ENCODE measurements around the gene BAZ1A.
A peak's percentile ranks its signal among the peaks of the same experiment; 100 is the strongest.

Gene BAZ1A

DNA sequence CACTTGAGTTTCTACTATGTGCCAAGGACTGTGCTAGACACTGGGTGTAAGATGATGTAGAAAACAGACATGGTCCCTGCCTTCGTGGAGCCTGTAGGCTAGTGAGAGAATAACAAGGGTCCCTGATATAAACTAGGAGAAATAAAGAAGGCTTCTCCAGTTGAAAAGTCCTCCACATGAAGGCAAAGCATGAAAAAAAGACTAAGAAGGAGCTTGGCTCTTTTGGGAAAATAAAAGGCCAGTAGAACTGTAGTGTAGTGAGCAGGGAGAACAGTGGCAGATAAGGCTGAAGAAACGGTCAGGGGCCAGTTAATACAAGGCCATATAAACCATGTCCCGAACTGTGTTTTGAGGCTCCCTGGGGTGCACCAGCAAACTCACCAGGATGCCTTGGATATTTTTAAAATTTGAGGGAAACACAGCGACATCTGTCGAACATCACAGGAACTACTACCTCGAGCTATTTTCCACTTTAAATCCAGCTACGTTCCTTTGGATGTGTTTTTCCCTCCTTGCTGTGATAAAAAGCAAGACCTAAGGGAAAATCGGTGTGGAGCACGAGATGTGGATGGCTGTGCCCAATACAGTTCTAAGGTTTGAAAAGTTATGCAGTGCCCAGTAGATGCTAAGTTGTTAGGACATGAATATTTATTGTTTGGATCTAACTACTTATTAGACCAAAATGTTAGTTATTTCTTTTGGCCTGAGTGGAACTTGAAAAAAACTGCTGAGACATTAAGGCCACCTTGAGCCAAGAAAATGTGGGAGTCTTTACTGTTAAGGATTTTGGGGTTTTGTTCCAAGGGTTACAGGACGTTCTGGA lies 152.2 kb downstream of the BAZ1A start:
- DNase-seq, result peak; percentile 76

DNA sequence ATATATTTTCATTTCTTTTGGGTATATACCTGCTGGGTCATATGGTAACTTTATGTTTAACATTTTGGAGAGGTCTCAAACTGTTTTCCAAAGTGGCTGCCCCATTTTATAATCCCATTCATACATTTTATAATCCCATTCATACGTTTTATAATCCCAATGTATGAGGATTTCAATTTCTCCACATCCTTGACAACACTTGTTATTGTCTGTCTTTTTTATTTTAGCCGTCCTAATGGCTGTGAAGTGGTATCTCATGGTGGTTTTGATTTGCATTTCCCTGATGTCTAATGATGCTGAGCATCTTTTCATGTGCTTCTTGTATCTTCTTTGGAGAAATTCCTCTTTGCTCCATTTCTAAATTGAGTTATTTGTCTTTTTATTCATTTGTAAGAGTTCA lies 154.0 kb downstream of the BAZ1A start:
- no peak for DNase-seq

DNA sequence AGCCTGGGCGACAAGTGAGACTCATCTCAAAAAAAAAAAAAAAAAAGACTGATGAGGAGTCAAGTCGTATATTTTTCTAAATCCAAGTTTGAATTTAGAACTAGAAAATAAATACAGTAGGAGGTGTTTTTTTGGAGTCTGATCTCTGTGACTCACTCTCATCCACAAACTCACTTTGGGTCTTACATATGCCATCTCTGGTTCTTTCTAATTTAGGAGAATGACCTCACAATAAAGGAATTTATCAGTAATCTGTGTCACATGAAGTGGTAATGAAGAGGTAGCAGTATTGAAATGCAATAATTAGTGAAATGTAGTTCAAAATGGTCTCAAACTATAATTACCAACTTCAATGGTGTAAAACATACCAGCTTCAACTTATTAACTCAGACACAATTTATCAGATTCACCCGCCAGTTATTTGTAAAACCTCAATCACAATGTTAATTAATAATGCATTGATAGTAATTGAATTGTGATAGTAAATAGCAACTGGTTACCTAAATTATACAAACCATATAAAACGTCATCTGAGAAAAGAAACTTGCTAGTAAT lies 156.3 kb downstream of the BAZ1A start:
- peak; percentile 72 for DNase-seq

DNA sequence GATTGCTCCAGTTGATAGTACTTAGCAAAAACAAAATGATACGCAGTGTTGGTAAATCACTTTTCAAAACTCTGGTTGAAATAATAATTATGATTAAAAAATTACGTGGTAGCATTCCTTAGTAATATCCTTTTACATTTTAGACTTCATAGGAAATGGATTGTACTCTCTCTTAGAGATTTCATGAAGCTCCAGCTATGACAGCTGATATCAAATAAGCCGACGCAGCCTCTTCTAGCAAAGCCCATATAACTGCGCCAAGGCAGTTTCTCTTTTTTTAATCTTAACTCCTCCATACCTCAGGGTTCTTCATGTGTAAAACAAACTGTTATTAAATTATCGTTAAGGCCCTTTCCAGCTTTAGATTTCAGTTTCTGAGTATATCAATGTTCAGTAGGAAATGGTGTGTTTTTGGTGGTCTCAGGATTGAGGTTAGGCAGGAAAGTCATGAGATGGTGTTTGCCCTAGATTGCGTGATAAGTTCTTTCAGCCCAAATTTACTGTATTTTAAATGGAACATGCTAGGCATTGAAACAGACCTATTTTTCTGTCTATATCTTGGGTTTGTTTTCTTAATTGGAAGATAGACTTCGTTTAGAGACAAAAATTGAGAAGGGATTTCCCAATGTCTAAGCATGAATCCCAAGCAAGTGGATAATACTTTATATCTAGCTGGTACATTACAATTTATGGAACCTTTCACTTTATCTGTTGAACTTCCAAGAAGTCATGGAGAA lies 159.9 kb downstream of the BAZ1A start:
- DNase-seq, result no peak

DNA sequence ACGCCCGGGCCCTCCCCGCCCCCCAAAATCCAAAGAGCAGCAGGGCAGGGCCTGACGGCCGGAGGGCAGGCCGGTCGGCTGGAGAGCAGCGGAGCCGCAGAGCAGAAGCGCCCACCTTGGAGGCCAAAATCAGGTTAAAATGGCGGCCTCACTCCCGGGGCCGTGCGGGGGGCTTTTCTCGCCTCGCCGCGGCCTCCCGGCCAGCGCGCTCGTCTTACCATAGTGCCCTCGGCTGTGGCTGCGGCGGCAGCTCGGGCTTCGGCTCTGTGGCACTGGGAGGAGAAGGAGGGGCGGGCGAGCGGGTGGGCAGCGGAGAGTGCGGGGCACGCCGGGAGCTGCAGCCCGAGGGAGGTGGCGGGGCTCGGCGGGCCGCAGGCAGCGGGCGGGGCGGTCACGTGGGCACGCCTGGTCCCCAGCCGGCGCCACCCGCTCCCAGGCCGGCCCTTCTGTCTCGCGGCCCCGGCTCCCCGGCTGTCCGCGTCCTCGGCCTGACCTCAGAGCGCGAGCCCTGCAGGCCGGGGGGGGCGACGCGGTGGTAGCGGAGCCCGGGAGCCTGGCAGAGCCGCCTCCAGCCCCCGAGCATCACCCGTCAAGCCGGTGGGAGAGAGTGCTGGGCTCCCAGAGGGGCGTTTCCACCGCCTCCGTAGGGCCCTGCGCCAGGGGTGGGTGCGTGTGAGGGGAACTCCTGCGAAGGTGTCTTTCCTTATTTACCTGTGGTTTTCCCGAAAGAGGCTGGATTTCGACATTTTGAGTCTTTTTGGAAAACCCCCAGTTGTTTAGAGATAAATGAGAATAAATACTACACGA lies 160.6 kb downstream of the BAZ1A start, which contains the start of gene CFL2:
TSS of gene CFL2 (minus strand) at position 274 of the 807 bp plus-strand sequence. CDS start at position 221, 53 bp downstream.
- peak; percentile 85 for DNase-seq

DNA sequence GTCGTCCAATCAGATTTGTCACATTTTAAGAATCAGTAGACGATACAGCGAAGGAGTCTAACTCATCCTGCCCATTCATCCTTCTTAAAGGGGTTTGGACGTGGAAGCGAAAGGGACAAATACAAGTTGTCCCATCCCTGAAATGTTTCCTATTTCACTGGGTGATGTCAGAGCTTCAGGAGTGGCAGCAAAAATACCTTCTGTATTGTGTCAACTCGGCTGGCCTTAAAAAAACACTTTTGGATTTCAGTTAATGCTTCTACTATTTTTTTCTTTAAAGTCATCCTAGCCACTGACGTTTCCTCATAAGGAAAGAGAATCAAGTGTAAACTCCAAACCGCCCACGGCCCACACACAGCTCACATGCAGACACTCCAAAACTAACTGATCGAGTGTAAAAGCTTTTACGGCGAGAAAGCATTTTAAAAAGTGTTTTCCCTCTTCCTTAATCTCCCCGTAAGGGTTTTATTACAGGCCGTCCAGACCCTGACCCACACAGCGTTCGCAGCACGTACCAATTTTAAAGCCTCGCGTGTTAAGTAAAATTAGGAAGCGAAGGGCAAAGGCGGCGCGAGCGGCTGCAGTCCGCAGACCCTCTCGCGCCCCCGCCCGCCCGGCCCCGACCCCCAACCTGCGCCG lies 161.4 kb downstream of the BAZ1A start:
- peak; percentile 80 for DNase-seq

DNA sequence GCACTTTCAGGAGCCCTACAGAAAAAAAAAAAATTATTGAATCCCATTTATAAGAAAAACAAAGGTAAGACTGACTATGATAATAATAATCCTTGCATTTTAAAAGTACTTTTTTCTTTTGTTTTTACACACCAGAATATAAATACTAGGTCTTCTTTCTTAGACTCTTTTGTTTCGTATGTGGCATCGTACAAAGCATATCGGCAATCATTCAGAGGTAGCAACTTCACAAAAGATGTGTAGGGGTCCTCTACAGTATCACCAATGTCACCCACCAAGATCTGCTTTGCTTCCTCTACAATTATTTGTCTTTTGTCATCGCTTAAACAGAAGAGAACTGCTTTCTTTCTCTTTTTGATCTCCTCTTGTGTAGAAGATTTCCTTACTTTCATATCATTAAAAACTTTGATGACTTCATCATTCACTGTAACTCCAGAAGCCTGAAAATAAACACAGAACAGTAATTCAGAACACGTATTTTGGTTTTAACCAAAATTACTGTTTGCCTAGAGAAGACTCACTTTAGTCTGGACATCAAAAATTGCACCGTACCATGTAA lies 162.0 kb downstream of the BAZ1A start:
- no peak for DNase-seq

DNA sequence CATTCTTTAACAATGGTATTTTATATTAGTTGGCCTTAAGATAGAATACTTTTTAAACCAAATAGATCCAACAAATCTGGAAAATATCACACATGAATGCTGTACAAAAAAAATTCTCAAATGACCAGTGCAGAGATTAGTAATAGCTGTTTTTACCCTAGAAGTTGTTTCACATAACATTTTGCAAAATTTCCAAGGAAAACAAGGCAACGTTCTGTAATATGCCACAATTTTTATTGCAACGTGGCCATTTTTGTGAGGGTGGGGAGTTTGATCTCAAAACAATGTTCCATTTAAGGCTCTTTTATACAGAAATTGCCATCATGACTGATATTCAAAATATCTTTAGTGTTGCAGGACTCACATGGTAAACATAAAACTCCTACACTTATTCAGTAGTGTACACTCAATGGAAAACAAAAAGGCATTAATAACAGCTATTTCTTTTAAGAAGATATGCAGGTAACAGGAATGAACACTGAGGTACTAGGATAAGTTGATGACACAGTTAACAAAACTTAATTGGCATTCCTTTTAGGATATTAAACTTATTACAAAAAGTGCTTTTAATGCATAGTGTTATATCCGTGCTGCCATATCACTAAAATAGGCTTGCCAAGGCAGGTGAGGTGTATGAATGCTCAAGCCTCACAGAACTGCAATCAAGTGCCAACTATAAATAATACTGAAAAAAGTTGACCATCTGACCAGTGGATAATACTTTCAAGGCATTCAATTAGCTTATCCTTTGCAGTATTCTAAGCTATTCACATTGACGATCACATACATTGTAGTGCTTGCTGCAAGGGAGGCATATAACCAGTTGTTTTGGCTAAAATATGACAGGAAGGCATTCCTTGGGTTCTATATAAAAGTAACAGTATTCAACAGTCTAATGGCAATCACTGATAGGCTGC lies 163.1 kb downstream of the BAZ1A start:
- no peak for DNase-seq

DNA sequence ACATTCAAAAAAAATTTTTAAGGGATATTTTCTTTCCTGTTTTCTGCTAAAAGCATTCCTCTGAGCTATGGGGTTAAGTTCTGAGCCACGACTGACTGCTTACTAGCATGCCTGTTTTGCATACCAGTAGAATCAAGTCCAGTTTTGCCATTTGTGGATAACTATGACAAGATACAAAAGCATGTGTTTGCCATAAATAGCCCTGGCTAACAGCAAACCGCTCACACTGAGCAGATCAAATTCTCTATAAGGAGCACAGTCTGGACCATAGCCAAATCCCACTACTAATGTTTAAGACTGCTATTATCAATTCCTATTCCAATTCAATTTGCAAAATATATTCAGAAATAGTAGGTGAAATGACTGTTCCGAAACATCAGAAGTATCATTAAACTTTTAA lies 164.0 kb downstream of the BAZ1A start:
- DNase-seq, result peak; percentile 94

DNA sequence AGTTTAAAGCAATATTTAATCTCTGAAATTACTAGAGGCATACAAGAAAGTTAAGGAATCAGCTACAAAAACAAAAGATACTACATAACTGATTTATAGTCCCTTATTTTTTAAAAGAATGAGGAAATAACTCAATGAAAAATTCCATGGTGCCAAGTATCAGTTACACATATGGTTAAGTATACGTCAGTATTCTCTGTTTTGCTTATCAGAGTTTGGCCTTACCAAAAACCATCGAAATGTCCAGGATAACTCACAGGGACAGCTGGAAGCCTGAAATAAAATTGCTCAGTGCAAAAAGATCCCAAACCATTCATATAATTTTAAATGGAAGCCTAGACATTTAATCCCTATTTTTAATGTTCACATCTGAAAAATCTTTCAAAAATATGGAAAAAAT lies 164.4 kb downstream of the BAZ1A start:
- peak; percentile 57 for DNase-seq

DNA sequence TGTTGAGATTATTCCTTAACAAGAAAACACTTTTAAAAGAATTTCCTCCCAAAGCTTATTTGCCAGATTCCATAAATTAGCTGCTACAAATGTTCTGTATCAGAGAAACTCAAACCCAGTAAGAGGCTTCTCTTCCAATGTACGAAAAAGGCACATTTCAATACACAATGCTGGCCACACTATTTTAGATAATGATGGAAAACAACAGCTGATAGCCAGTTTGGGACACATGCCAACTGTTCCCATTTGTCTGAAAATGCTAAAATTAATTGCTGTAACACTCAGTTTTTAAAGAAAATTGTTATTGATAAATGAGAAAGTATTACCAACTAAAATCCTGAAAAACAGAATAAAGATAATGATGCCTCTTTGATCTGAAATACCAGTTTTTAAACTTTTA lies 165.2 kb downstream of the BAZ1A start:
- DNase-seq, result no peak

DNA sequence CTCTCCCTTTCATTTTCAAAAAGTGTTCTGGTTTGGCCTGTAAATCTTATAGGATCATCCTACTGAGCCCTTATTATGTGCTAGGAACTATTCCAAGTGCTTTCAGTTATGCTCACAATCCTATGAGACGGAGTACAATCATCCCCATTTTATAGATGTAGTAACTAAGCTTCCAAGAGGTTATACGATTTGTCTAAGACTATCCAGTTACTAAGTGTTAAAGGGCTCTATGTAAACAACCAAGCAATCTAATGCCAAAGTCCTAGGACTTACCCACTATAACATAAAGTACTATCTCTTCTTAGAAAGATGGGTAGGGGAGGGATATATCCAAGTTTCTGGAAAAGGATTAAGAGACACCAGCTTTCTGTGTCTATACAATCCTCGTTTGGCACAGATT lies 167.4 kb downstream of the BAZ1A start:
- no peak for DNase-seq

Data from EL (cell line).